GM21390 (cell line): ENCODE results near the gene STEAP1.

Experiments
- ATAC-seq: cut with Tn5 transposase; IDR thresholded peaks from one replicate; pipeline ENCODE4 v1.9.1; 2021; ENCODE audit not compliant: unreplicated experiment

Gene STEAP1

DNA sequence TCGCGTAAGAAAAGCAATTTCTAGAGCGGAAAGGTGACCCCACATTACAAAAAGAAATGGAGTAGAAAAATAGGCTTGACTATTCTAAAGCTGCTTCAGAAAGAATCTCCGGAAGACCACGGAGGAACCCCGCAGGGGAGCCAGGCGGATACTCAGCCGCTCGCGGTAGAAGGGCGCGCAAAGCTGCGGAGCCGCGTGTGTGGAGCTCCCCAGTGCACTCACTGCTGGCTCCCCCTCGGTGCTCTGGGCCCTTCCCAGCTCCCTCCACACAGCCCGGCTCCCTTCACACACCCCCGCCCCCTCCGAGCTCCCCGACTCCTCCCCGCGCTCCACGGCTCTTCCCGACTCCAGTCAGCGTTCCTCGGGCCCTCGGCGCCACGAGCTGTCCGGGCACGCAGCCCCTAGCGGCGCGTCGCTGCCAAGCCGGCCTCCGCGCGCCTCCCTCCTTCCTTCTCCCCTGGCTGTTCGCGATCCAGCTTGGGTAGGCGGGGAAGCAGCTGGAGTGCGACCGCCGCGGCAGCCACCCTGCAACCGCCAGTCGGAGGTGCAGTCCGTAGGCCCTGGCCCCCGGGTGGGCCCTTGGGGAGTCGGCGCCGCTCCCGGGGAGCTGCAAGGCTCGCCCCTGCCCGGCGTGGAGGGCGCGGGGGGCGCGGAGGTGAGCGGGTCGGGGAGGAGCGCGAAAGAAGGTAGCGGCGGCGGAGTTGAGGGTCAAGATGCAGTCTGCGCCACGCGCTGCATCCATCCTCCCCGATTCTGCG is 57.3 kb downstream of the STEAP1 start, which contains the start of gene STEAP2:
TSS of gene STEAP2 (plus strand) at position 350 of the 758 bp plus-strand sequence. CDS start 13,343 bp downstream, outside the sequence.
- ATAC-seq = peak; percentile 94

DNA sequence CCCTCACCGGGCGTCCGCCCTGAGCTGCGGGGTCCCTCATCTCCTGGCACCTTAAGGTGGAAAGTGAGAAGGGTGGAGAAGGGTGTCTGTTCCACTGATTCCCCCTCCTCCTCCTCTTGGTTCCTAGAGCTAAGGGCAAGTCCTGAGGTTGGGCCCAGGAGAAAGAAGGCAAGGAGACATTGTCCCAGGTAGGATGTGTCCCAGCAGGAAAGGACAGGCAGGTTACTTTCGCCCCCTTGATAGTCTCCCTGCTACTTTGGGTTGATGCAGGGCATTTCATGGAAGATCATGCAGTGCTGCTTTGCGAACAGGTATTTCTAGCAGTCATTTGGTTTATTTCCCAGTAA is 57.9 kb downstream of the STEAP1 start:
- ATAC-seq = no peak

DNA sequence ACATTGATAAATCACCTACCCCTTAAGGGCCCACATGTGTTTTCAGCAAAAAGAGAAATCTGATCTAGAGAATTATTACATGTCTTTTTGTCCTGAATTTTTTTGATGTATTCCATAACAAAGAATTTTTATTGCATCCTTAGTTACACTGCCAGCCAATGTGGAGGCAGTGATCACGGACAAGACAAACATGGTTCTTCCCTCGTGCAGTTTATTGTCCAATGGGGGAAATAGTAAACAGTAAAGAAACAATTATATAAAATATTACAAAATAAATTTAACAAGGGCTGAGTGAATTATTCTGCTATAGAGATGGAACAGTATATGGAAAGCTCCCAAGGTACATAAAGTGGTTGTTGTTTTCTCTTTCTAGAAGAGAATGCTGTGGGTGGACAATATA is 59.3 kb downstream of the STEAP1 start:
- ATAC-seq = no peak
